C4-2B (cell line): ENCODE measurements around the gene IGFBPL1.

Experiments used
- H3K27ac ChIP-seq: fragments of 450-650 bp; 2 replicates; pipeline ENCODE4 v1.5.1; 2017
- ZFX ChIP-seq: fragments of 450-650 bp; IDR thresholded peaks from 2 replicates; pipeline ENCODE4 v1.6.1; 2017
- TF ChIP-seq, protein P1 (sequence below): fragments of 450-650 bp; conservative IDR thresholded peaks from 2 replicates; pipeline ENCODE4 v1.5.1; 2017; ENCODE audit warnings: mild to moderate bottlenecking

The IGFBPL1 gene

DNA sequence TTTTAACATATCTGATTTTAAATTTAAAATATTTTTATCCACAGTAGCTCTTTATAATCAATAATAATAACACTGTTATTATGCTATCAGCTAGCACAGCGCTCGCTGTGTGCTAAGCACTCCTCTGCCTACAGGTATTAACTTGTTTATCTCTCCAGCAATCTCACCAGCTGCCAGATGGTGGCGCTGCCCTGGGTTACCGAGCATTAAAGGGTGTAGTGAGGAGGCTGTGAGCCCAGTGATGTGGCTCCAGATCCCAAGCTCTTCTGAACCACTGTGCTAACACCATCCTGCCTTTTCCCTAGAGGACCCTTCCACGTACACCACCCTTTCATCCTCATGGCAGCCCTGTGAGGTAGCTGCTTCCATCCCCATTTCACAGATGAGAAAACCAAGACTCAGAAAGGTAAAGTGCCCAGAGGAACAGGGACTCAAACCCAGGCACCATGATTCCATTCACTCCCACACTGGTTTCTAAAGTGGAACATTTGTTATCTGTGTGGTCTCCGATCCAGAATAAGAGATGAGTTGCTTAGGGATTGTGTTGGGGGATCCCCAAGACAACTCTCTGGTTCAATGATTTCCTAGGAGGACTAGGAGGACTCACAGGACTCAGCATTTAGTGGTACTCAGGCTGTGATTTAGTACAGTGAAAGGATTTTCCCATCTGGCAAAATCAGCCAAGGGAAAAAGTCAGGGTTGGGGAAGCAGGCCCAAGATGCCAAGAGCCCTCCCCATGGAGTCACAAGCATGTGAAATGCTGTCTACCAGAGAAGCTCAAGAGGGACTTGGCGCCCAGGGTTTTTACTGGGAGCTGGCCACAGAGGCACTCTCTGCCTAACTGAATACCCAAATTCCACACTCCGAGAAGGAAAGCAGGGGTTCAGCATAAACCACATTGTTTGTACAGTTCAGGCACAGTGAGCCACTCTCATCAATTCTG lies 7.0 kb downstream of the IGFBPL1 start:
- no peak overlapping the region for H3K27ac ChIP-seq
- TF ChIP-seq ZFX, result no peak
- TF ChIP-seq, protein P1, sequence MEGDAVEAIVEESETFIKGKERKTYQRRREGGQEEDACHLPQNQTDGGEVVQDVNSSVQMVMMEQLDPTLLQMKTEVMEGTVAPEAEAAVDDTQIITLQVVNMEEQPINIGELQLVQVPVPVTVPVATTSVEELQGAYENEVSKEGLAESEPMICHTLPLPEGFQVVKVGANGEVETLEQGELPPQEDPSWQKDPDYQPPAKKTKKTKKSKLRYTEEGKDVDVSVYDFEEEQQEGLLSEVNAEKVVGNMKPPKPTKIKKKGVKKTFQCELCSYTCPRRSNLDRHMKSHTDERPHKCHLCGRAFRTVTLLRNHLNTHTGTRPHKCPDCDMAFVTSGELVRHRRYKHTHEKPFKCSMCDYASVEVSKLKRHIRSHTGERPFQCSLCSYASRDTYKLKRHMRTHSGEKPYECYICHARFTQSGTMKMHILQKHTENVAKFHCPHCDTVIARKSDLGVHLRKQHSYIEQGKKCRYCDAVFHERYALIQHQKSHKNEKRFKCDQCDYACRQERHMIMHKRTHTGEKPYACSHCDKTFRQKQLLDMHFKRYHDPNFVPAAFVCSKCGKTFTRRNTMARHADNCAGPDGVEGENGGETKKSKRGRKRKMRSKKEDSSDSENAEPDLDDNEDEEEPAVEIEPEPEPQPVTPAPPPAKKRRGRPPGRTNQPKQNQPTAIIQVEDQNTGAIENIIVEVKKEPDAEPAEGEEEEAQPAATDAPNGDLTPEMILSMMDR, result peak; percentile 81

DNA sequence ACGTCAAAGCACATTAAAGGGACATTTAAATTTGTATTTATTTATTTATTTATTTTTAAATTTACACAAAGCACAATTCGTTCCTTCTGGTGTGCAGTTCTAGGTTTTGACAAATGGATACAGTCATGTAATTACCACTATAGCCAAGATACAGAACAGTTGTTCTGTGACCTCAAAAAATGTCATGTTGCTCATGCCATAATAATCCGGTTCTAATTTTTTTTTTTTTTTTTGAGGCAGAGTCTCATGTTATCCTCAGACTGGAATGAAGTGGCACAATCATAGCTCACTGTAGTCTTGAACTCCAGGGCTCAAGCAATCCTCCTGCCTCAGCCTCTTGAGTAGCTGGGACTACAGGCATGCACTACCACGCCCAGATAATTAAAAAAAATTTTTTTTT lies 7.8 kb downstream of the IGFBPL1 start:
- TF ChIP-seq, protein P1, result no peak
- no peak for TF ChIP-seq ZFX

DNA sequence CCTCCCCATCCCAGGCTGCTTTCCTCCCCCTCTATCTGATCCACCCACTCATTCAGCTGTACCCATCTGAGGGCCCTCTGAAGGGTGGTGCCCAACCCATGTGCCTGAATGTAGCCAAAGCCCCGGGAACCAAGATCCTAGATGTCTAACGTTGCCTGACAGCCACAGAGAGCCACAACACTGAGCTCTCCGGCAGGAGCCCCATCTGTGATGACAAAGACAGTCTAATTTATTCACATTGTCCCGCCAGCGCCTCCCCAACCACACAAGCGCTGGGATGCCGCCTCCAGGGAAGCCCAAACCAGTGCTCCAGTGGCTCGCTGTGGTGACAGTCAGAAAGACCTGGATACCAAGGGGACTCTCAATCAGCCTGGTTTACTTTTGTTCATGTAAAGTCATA lies 8.4 kb downstream of the IGFBPL1 start:
- TF ChIP-seq, protein P1, result no peak
- TF ChIP-seq ZFX, result no peak
- no peak overlapping the region for H3K27ac ChIP-seq

More for the DNA sequence above, 7.8 kb downstream of the IGFBPL1 start:
- H3K27ac ChIP-seq, result no peak overlapping the region

DNA sequence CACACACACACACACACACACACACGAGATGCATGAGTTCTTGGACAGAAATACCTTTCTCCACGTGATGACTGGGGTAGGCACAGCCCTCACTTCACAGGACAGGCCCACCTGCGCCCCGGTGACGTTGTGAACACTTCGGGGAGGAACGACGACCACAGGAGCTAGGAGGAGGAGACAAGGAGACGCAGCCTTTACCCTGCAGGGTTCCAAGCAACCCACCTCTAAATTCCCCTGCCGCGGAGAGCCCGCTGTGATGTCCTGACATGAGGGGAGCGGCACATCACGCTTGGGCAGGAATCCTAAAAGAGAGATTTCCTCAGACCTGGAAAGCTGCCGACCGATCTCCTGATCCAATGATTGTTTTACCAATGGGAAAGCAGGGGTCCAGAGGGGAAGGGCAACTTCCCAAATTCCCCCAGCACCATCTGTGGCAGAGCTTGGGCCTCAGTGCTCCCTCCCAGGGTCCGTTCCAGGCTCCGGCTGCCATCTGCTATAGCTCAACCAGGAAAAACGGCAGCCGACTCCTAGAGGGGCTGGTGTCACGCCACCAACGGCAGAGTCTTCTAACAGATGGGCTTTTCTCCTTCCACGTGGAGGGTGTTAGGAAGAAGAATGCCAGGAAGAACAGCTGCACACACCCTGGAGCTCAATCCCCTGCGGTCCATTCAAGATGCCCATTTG lies 10.1 kb downstream of the IGFBPL1 start:
- H3K27ac ChIP-seq, result no peak overlapping the region
- no peak for TF ChIP-seq ZFX
- TF ChIP-seq, protein P1, result no peak

DNA sequence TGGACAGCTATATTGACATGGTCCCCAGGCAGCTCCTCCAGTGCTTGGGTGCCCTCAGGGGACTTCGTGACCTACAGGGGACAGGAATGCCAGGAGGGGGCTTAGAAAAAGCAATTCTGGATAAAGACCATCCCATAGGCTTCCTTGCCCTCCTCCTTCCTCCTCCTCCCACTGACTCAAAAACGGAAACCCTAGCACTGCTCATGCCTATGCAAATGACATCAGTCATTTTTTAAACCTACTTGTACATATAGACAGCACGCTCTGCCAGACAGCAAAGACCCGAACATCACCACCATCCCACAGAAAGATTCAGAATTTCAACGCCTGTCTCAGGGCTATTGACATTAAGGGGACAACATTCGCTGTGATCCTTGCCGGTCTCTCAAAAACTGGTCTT lies 11.0 kb downstream of the IGFBPL1 start:
- H3K27ac ChIP-seq, result no peak overlapping the region
- TF ChIP-seq ZFX, result no peak
- TF ChIP-seq, protein P1, result no peak

DNA sequence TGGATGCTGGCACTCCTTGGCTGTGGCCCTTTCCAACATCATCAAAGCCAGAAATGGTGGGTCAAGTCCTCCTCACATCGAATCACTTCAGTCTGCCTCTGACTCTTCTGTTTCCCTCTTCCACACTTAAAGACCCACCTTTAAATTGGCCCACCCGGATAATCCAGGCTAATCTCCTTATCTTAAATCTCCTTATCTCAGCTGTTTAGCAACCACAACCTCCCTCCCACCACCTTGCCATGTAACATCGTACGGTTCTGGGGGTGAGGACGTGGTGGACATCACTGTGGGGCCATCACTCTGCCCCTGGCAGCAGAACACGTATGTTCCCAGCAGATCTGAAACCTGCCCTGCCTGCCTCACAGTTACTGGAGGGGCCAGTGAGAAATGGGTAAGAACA lies 11.5 kb downstream of the IGFBPL1 start:
- TF ChIP-seq ZFX, result no peak
- TF ChIP-seq, protein P1, result no peak

DNA sequence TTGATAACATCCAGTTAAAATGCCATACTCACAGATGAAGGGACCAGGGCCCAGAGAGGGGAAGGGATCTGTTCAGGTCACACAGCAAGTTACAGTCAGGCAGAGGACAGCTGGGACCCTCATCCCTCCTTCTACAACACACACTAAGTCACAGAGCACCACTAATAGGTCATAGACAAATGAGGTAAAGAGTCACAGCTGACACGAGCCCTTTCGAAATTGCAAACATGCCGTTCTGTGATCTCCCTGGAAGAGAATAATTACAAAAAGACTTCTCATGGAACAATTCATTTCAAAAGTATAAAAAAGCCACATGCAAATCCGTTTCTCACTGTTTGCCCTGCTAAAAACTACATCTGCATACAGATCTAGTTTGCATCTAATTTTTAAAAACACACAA lies 15.5 kb downstream of the IGFBPL1 start:
- TF ChIP-seq ZFX, result no peak
- TF ChIP-seq, protein P1, result no peak
- no peak overlapping the region for H3K27ac ChIP-seq

More for the DNA sequence above, 11.5 kb downstream of the IGFBPL1 start:
- H3K27ac ChIP-seq, result no peak overlapping the region
